Activated naive CD8-positive, alpha-beta T cell (primary cell): ENCODE data around the gene PIP4K2A.

ENCODE experiments used
- H3K27ac Mint-ChIP-seq: one replicate; pipeline ENCODE4 v1.8.0; 2021; ENCODE audit warnings: mixed read lengths
- H3K27me3 Mint-ChIP-seq: one replicate; pipeline ENCODE4 v1.8.0; 2021; ENCODE audit warnings: mixed read lengths
- H3K36me3 Mint-ChIP-seq: one replicate; pipeline ENCODE4 v1.8.0; 2021; ENCODE audit warnings: mixed read lengths
- H3K4me1 Mint-ChIP-seq: one replicate; pipeline ENCODE4 v1.8.0; 2021; ENCODE audit warnings: low read depth, mixed read lengths
- H3K4me3 Mint-ChIP-seq: one replicate; pipeline ENCODE4 v1.8.0; 2021; ENCODE audit warnings: mild to moderate bottlenecking, mixed read lengths
- H3K9me3 Mint-ChIP-seq: one replicate; pipeline ENCODE4 v1.8.0; 2021; ENCODE audit warnings: low read depth, mixed read lengths

Gene PIP4K2A

GRCh38 chr10:22637491-22637890 is 76.9 kb downstream of the PIP4K2A start:
- Mint-ChIP-seq H3K9me3 (no peaks in the 10 kb centered on the region), H3K4me1 (peaks cover 87% of the 10 kb centered on the region), H3K4me3 (no peak overlapping the region), H3K36me3 (peaks cover 23% of the 10 kb centered on the region), H3K27ac (peak overlapping the region; percentile 64), H3K27me3 (no peaks in the 10 kb centered on the region)

- Mint-ChIP-seq H3K4me1 (peaks cover 90% of the 10 kb centered on the region), H3K4me3 (peak overlapping the region; percentile 50), H3K27me3 (no peaks in the 10 kb centered on the region), H3K36me3 (peaks cover 23% of the 10 kb centered on the region), H3K9me3 (peaks cover 3% of the 10 kb centered on the region), H3K27ac (peak overlapping the region; percentile 98)
These were observed 78.7 kb downstream of the PIP4K2A start for GRCh38 chr10:22635650-22636049.

GRCh38 chr10:22634606-22635459 is 79.5 kb downstream of the PIP4K2A start:
- Mint-ChIP-seq H3K27ac (peak overlapping the region; percentile 98), H3K27me3 (no peaks in the 10 kb centered on the region), H3K4me3 (peak overlapping the region; percentile 50), H3K4me1 (peaks cover 92% of the 10 kb centered on the region), H3K9me3 (peaks cover 3% of the 10 kb centered on the region), H3K36me3 (peaks cover 21% of the 10 kb centered on the region)

GRCh38 chr10:22634093-22634492 is 80.3 kb downstream of the PIP4K2A start:
- H3K4me1 Mint-ChIP-seq = peaks cover 92% of the 10 kb centered on the region
- H3K4me3 Mint-ChIP-seq = peak overlapping the region; percentile 25
- peak overlapping the region; percentile 98 for H3K27ac Mint-ChIP-seq
- no peaks in the 10 kb centered on the region for H3K27me3 Mint-ChIP-seq
- peaks cover 3% of the 10 kb centered on the region for H3K9me3 Mint-ChIP-seq
- H3K36me3 Mint-ChIP-seq = peaks cover 21% of the 10 kb centered on the region

GRCh38 chr10:22633528-22633927 is 80.8 kb downstream of the PIP4K2A start:
- Mint-ChIP-seq H3K36me3 (peaks cover 21% of the 10 kb centered on the region), H3K4me3 (no peak overlapping the region), H3K27me3 (no peaks in the 10 kb centered on the region), H3K9me3 (peaks cover 3% of the 10 kb centered on the region), H3K4me1 (peaks cover 92% of the 10 kb centered on the region), H3K27ac (peak overlapping the region; percentile 98)

- Mint-ChIP-seq H3K27ac (peak overlapping the region; percentile 98), H3K36me3 (peaks cover 19% of the 10 kb centered on the region), H3K9me3 (peaks cover 3% of the 10 kb centered on the region), H3K27me3 (no peaks in the 10 kb centered on the region), H3K4me3 (no peak overlapping the region), H3K4me1 (peaks cover 92% of the 10 kb centered on the region)
These were observed 81.3 kb downstream of the PIP4K2A start for GRCh38 chr10:22633106-22633505.

GRCh38 chr10:22631646-22632278 is 82.6 kb downstream of the PIP4K2A start:
- H3K4me3 Mint-ChIP-seq = peak overlapping the region; percentile 31
- peak overlapping the region; percentile 98 for H3K27ac Mint-ChIP-seq
- H3K9me3 Mint-ChIP-seq = peaks cover 3% of the 10 kb centered on the region
- peaks cover 93% of the 10 kb centered on the region for H3K4me1 Mint-ChIP-seq
- peaks cover 13% of the 10 kb centered on the region for H3K36me3 Mint-ChIP-seq
- H3K27me3 Mint-ChIP-seq = no peaks in the 10 kb centered on the region

- H3K4me3 Mint-ChIP-seq = peak overlapping the region; percentile 79
- H3K27ac Mint-ChIP-seq = peak overlapping the region; percentile 98
- peaks cover 11% of the 10 kb centered on the region for H3K36me3 Mint-ChIP-seq
- no peaks in the 10 kb centered on the region for H3K27me3 Mint-ChIP-seq
- peaks cover 3% of the 10 kb centered on the region for H3K9me3 Mint-ChIP-seq
- peaks cover 94% of the 10 kb centered on the region for H3K4me1 Mint-ChIP-seq
These were observed 83.2 kb downstream of the PIP4K2A start for GRCh38 chr10:22631185-22631584.

- Mint-ChIP-seq H3K36me3 (peaks cover 8% of the 10 kb centered on the region), H3K27me3 (no peaks in the 10 kb centered on the region), H3K27ac (peak overlapping the region; percentile 98), H3K4me3 (peak overlapping the region; percentile 79), H3K4me1 (peaks cover 96% of the 10 kb centered on the region), H3K9me3 (peaks cover 3% of the 10 kb centered on the region)
These were observed 83.9 kb downstream of the PIP4K2A start for GRCh38 chr10:22630234-22631174.

- Mint-ChIP-seq H3K4me1 (peaks cover 96% of the 10 kb centered on the region), H3K27ac (peak overlapping the region; percentile 98), H3K9me3 (peaks cover 3% of the 10 kb centered on the region), H3K36me3 (peaks cover 6% of the 10 kb centered on the region), H3K27me3 (no peaks in the 10 kb centered on the region), H3K4me3 (peak overlapping the region; percentile 79)
These were observed 84.5 kb downstream of the PIP4K2A start for GRCh38 chr10:22629852-22630233.

- Mint-ChIP-seq H3K4me1 (peaks cover 96% of the 10 kb centered on the region), H3K27ac (peak overlapping the region; percentile 98), H3K27me3 (no peaks in the 10 kb centered on the region), H3K4me3 (peak overlapping the region; percentile 30), H3K36me3 (peaks cover 6% of the 10 kb centered on the region), H3K9me3 (peaks cover 3% of the 10 kb centered on the region)
These were observed 85.3 kb downstream of the PIP4K2A start for GRCh38 chr10:22629126-22629525.

GRCh38 chr10:22628309-22628708 is 86.1 kb downstream of the PIP4K2A start:
- peak overlapping the region; percentile 98 for H3K27ac Mint-ChIP-seq

GRCh38 chr10:22626784-22627183 is 87.6 kb downstream of the PIP4K2A start:
- Mint-ChIP-seq H3K9me3 (peaks cover 2% of the 10 kb centered on the region), H3K36me3 (peaks cover 4% of the 10 kb centered on the region), H3K4me3 (peak overlapping the region; percentile 21), H3K27ac (peak overlapping the region; percentile 98), H3K4me1 (peaks cover 96% of the 10 kb centered on the region), H3K27me3 (no peaks in the 10 kb centered on the region)

More at GRCh38 chr10:22628309-22628708, 86.1 kb downstream of the PIP4K2A start:
- H3K4me3 Mint-ChIP-seq = peak overlapping the region; percentile 30
- peaks cover 6% of the 10 kb centered on the region for H3K36me3 Mint-ChIP-seq
- H3K27me3 Mint-ChIP-seq = no peaks in the 10 kb centered on the region
- peaks cover 3% of the 10 kb centered on the region for H3K9me3 Mint-ChIP-seq
- H3K4me1 Mint-ChIP-seq = peaks cover 96% of the 10 kb centered on the region

- H3K27ac Mint-ChIP-seq = peak overlapping the region; percentile 98
- H3K9me3 Mint-ChIP-seq = no peaks in the 10 kb centered on the region
- H3K36me3 Mint-ChIP-seq = peaks cover 2% of the 10 kb centered on the region
- H3K4me3 Mint-ChIP-seq = peak overlapping the region; percentile 62
- H3K4me1 Mint-ChIP-seq = peaks cover 96% of the 10 kb centered on the region
- H3K27me3 Mint-ChIP-seq = no peaks in the 10 kb centered on the region
These were observed 88.7 kb downstream of the PIP4K2A start for GRCh38 chr10:22625516-22626290.
